Duodenal mucosa (tissue), 2 donors: Measurements from ENCODE around the gene PGAP3.
"Not testable (repeated sequence)": the region's sequence is repeated elsewhere in the genome, so short reads cannot be mapped to it uniquely, and the experiment has no call there.

Experiments
- H3K27ac ChIP-seq: one replicate; pipeline ENCODE4 v1.7.0; 2013; ENCODE audit warnings: low read depth, low read length
- H3K27me3 ChIP-seq, 2 donors: one replicate each; pipeline ENCODE4 v1.7.0; 2013; ENCODE audit warnings: low read length in 2 of 2, control low read depth in 1 of 2; ENCODE audit not compliant: insufficient read depth in 2 of 2, control insufficient read depth in 1 of 2
- H3K36me3 ChIP-seq, 2 donors: one replicate each; pipeline ENCODE4 v1.7.0; 2013; ENCODE audit warnings: low read length in 2 of 2, control low read depth in 1 of 2; ENCODE audit not compliant: insufficient read depth in 2 of 2, control insufficient read depth in 1 of 2
- H3K4me1 ChIP-seq, 2 donors: one replicate each; pipeline ENCODE4 v1.7.0; 2013; ENCODE audit warnings: low read length in 2 of 2, control low read depth in 1 of 2; ENCODE audit not compliant: insufficient read depth in 2 of 2, control insufficient read depth in 1 of 2
- H3K4me3 ChIP-seq, 2 donors: one replicate each; pipeline ENCODE4 v1.7.0; 2013; ENCODE audit warnings: low read length in 2 of 2, low read depth in 1 of 2
- H3K9ac ChIP-seq, 2 donors: one replicate each; pipeline ENCODE4 v1.7.0; 2013; ENCODE audit warnings: low read length in 2 of 2, low read depth in 1 of 2
- H3K9me3 ChIP-seq, 2 donors: one replicate each; pipeline ENCODE4 v1.7.0; 2013; ENCODE audit warnings: low read length in 2 of 2, control low read depth in 1 of 2; ENCODE audit not compliant: control insufficient read depth in 1 of 2

Gene PGAP3

GRCh38 chr17:39726617-39727016, 38.8 kb upstream of the PGAP3 start:
- Histone ChIP-seq H3K4me1 (peaks cover 12 to 13% of the 10 kb centered on the region in 2 donors), H3K36me3 (peaks cover 19 to 63% of the 10 kb centered on the region in 2 donors), H3K9me3 (no peaks in the 10 kb centered on the region), H3K9ac (no peak overlapping the region), H3K27ac (no peak overlapping the region), H3K4me3 (no peak overlapping the region), H3K27me3 (no peaks in the 10 kb centered on the region)

GRCh38 chr17:39725923-39726322, 38.1 kb upstream of the PGAP3 start:
- H3K27ac ChIP-seq, H3K9ac ChIP-seq, H3K4me3 ChIP-seq, H3K27me3 ChIP-seq, H3K9me3 ChIP-seq: not testable (repeated sequence)
- peaks cover 22 to 63% of the 10 kb centered on the region in 2 donors for H3K36me3 ChIP-seq
- H3K4me1 ChIP-seq: peaks cover 12 to 13% of the 10 kb centered on the region in 2 donors

- no peaks in the 10 kb centered on the region for H3K9me3 ChIP-seq
- H3K27me3 ChIP-seq: no peaks in the 10 kb centered on the region
- H3K9ac ChIP-seq: no peak overlapping the region
- H3K27ac ChIP-seq: no peak overlapping the region
- peaks cover 29 to 71% of the 10 kb centered on the region in 2 donors for H3K36me3 ChIP-seq
- peaks cover 9% of the 10 kb centered on the region in 2 donors for H3K4me1 ChIP-seq
- no peak overlapping the region for H3K4me3 ChIP-seq
Observed at GRCh38 chr17:39724731-39725130, 36.9 kb upstream of the PGAP3 start.

GRCh38 chr17:39722965-39723848, 35.4 kb upstream of the PGAP3 start:
- Histone ChIP-seq H3K4me3 (no peak overlapping the region), H3K27me3 (no peaks in the 10 kb centered on the region), H3K27ac (no peak overlapping the region), H3K36me3 (peaks cover 35 to 76% of the 10 kb centered on the region in 2 donors), H3K4me1 (no peaks in the 10 kb centered on the region), H3K9ac (no peak overlapping the region), H3K9me3 (no peaks in the 10 kb centered on the region)

- no peaks in the 10 kb centered on the region for H3K9me3 ChIP-seq
- no peaks in the 10 kb centered on the region for H3K27me3 ChIP-seq
- H3K27ac ChIP-seq: no peak overlapping the region
- no peaks in the 10 kb centered on the region for H3K4me1 ChIP-seq
- no peak overlapping the region for H3K4me3 ChIP-seq
- peaks cover 27 to 74% of the 10 kb centered on the region in 2 donors for H3K36me3 ChIP-seq
- no peak overlapping the region for H3K9ac ChIP-seq
Observed at GRCh38 chr17:39722104-39722503, 34.2 kb upstream of the PGAP3 start.

GRCh38 chr17:39719563-39720355, 31.9 kb upstream of the PGAP3 start:
- peaks cover 34 to 76% of the 10 kb centered on the region in 2 donors for H3K36me3 ChIP-seq
- H3K27ac ChIP-seq: no peak overlapping the region
- H3K9ac ChIP-seq: no peak overlapping the region
- H3K4me3 ChIP-seq: no peak overlapping the region
- H3K9me3 ChIP-seq: no peaks in the 10 kb centered on the region
- peaks cover 5 to 11% of the 10 kb centered on the region in 2 donors for H3K4me1 ChIP-seq
- H3K27me3 ChIP-seq: no peaks in the 10 kb centered on the region

GRCh38 chr17:39717660-39718059, 29.8 kb upstream of the PGAP3 start:
- H3K36me3 ChIP-seq: peaks cover 33 to 69% of the 10 kb centered on the region in 2 donors
- H3K4me3 ChIP-seq: no peak overlapping the region
- no peak overlapping the region for H3K27ac ChIP-seq
- H3K9me3 ChIP-seq: no peaks in the 10 kb centered on the region
- no peak overlapping the region for H3K9ac ChIP-seq
- peaks cover 5 to 11% of the 10 kb centered on the region in 2 donors for H3K4me1 ChIP-seq
- H3K27me3 ChIP-seq: no peaks in the 10 kb centered on the region

- peaks cover 5 to 11% of the 10 kb centered on the region in 2 donors for H3K4me1 ChIP-seq
- no peak overlapping the region for H3K4me3 ChIP-seq
- peak overlapping the region in 1 of 2 donors; percentile 18 for H3K9ac ChIP-seq
- H3K36me3 ChIP-seq: peaks cover 38 to 70% of the 10 kb centered on the region in 2 donors
- peak overlapping the region; percentile 10 for H3K27ac ChIP-seq
- no peaks in the 10 kb centered on the region for H3K27me3 ChIP-seq
- no peaks in the 10 kb centered on the region for H3K9me3 ChIP-seq
Observed at GRCh38 chr17:39716879-39717536, 29.2 kb upstream of the PGAP3 start.

GRCh38 chr17:39716073-39716818, 28.4 kb upstream of the PGAP3 start:
- Histone ChIP-seq H3K4me3 (no peak overlapping the region), H3K27ac (peak overlapping the region; percentile 10), H3K9me3 (no peaks in the 10 kb centered on the region), H3K4me1 (peaks cover 5 to 11% of the 10 kb centered on the region in 2 donors), H3K9ac (no peak overlapping the region), H3K36me3 (peaks cover 41 to 75% of the 10 kb centered on the region in 2 donors), H3K27me3 (no peaks in the 10 kb centered on the region)
